Right lobe of liver (tissue), 6 donors: Measurements from ENCODE around the gene BPIFB4. TPM values are rescaled to one million over a fixed set of nuclear protein-coding genes. Genes with fewer than 3 reads are reported as not detected.
"Not testable (repeated sequence)": the region's sequence is repeated elsewhere in the genome, so short reads cannot be mapped to it uniquely, and the experiment has no call there.

Source experiments
- ATAC-seq, 4 donors: fragments of 200-7000 bp; cut with Tn5 transposase; one replicate each; pipeline ENCODE4 v1.9.1; 2020; ENCODE audit warnings: mild to moderate bottlenecking in 4 of 4, moderate library complexity in 4 of 4
- DNase-seq, 3 donors: peaks; one replicate each; pipeline ENCODE4 v3.0.0-alpha.2; 2020
- H3K27ac ChIP-seq, 3 donors: fragments of 200-600 bp; one replicate each; pipeline ENCODE4 v1.8.0; 2022
- H3K27me3 ChIP-seq, 2 donors: fragments of 200-600 bp; one replicate each; pipeline ENCODE4 v1.8.0; 2022
- H3K36me3 ChIP-seq, 4 donors: fragments of 200-600 bp; sonication (generic) in 1 of 4; one replicate each; pipeline versions ENCODE4 v1.5.1 to v1.8.0; 2017 to 2022; ENCODE audit warnings: control low read depth in 1 of 4
- H3K4me1 ChIP-seq, 4 donors: fragments of 200-600 bp; sonication (generic) in 1 of 4; one replicate each; pipeline versions ENCODE4 v1.5.1 to v1.8.0; 2017 to 2022; ENCODE audit warnings: control low read depth in 1 of 4
- H3K4me3 ChIP-seq, 3 donors: fragments of 200-600 bp; one replicate each; pipeline ENCODE4 v1.8.0; 2022
- H3K9me3 ChIP-seq, 4 donors: fragments of 200-600 bp; sonication (generic) in 1 of 4; one replicate each; pipeline versions ENCODE4 v1.5.1 to v1.8.0; 2017 to 2022; ENCODE audit warnings: control low read depth in 1 of 4
- CTCF ChIP-seq, 4 donors: fragments of 200-600 bp in 3 of 4; fragments of 450-650 bp in 1 of 4; IDR thresholded peaks; one replicate each; pipeline versions ENCODE4 v1.5.1 to v1.8.0; 2016 to 2022; ENCODE audit warnings: antibody characterized with exemption in 4 of 4, mild to moderate bottlenecking in 2 of 4
- POLR2A ChIP-seq: fragments of 450-650 bp; IDR thresholded peaks from one replicate; pipeline ENCODE4 v1.6.1; 2017; ENCODE audit warnings: antibody characterized with exemption, mild to moderate bottlenecking
- WGBS: methylation state at CpG from one replicate; pipeline ENCODE4 v1.1.6; 2018; ENCODE audit warnings: low coverage, low lambda C conversion rate; ENCODE audit not compliant: insufficient coverage; ENCODE audit errors: missing lambda C conversion rate; 5-methylcytosine and 5-hydroxymethylcytosine counted together
- intact Hi-C, 2 donors: fragments of 100-400 bp; cut with DNase I; formaldehyde crosslinking; loops; one replicate each; pipeline versions ENCODE4 v1.11.2 to v1.14.1; 2022
- total RNA-seq, 6 experiments: library from RNA; depleted of rRNA in 2 of 6; stranded (reverse); fragments of >200 nt in 2 of 6; fragmentation: NEBNext Ultra II Directional in 3 of 6; extraction: Animal tissue kit (Norgen Biotek cat#: 25700) in 3 of 6; gene quantifications; one replicate each; pipeline versions ENCODE4 v1.1.0 to v1.2.4, GENCODE V29; 2016 to 2023
- donor health status: DM: no; HTN: yes; CAD: no.
- donor health status: DM: no; HTN: no; CAD: no.
- donor health status: DM: no; HTN: no; CAD: no.
- donor health status: DM: no; HTN: yes; CAD: no.
- donor health status: DM: no; HTN: yes; CAD: no.

Gene BPIFB4
- total RNA-seq, 6 experiments from 2014 or later, result not detected

GRCh38 chr20:33119725-33120720, 40.6 kb downstream of the BPIFB4 start:
- ATAC-seq (no peak), DNase-seq (no peak)
- intact Hi-C loops, result no loop called here
- Histone ChIP-seq H3K9me3 (no peaks in the 10 kb centered on the region), H3K4me3 (no peak overlapping the region), H3K4me1 (peaks cover 0 to 11% (median 5%) of the 10 kb centered on the region in 4 donors), H3K27me3 (no peaks in the 10 kb centered on the region), H3K36me3 (no peaks in the 10 kb centered on the region), H3K27ac (no peak overlapping the region)
- TF ChIP-seq POLR2A, result no peak
- no peak for TF ChIP-seq CTCF (IDR thresholded peaks at IDR 0.05)
- 58% methylated on average over 2 of the region's 3 CpGs for WGBS

- WGBS, result 90% methylated on average over 3 of the region's 3 CpGs
- ATAC-seq (no peak), DNase-seq (no peak)
- Histone ChIP-seq H3K27ac (no peak overlapping the region), H3K36me3 (no peaks in the 10 kb centered on the region), H3K9me3 (no peaks in the 10 kb centered on the region), H3K27me3 (no peaks in the 10 kb centered on the region), H3K4me1 (peaks cover 0 to 20% (median 10%) of the 10 kb centered on the region in 4 donors), H3K4me3 (no peak overlapping the region)
- intact Hi-C loops, result no loop called here
- TF ChIP-seq POLR2A, result no peak
- TF ChIP-seq CTCF (IDR thresholded peaks at IDR 0.05), result no peak
Measured at GRCh38 chr20:33120934-33121333, 41.5 kb downstream of the BPIFB4 start.

- intact Hi-C loops, H3K27me3 ChIP-seq, DNase-seq, H3K27ac ChIP-seq, ATAC-seq, H3K9me3 ChIP-seq, H3K4me3 ChIP-seq, H3K36me3 ChIP-seq: not testable (repeated sequence)
- WGBS, result no CpG with 5 or more reads among the region's 1 CpG
- peaks cover 0 to 34% (median 16%) of the 10 kb centered on the region in 4 donors for H3K4me1 ChIP-seq
Measured at GRCh38 chr20:33122297-33122696, 42.9 kb downstream of the BPIFB4 start.

- peaks cover 0 to 45% (median 22%) of the 10 kb centered on the region in 4 donors for H3K4me1 ChIP-seq
- H3K9me3 ChIP-seq, result no peaks in the 10 kb centered on the region
- H3K27ac ChIP-seq, result peak overlapping the region in 1 of 3 donors; percentile 77
- ATAC-seq (peak; percentile 38 to 49 (median 41)), DNase-seq (peak; percentile 68 to 74 (median 71))
- 14% methylated on average over 1 of the region's 2 CpGs for WGBS
- no peaks in the 10 kb centered on the region for H3K27me3 ChIP-seq
- no peak overlapping the region for H3K4me3 ChIP-seq
- H3K36me3 ChIP-seq, result no peaks in the 10 kb centered on the region
- TF ChIP-seq POLR2A (no peak), CTCF (IDR thresholded peaks at IDR 0.05) (no peak)
- intact Hi-C loops, result no loop called here
Measured at GRCh38 chr20:33124261-33124660, 44.8 kb downstream of the BPIFB4 start.

- intact Hi-C loops, result no loop called here
- DNase-seq, result no peak
- no peaks in the 10 kb centered on the region for H3K9me3 ChIP-seq
- H3K36me3 ChIP-seq, result no peaks in the 10 kb centered on the region
- H3K4me1 ChIP-seq, result peaks cover 0 to 45% (median 22%) of the 10 kb centered on the region in 4 donors
- peak; percentile 12 to 36 (median 28) for ATAC-seq
- TF ChIP-seq POLR2A (no peak), CTCF (IDR thresholded peaks at IDR 0.05) (no peak)
- H3K27ac ChIP-seq, result peak overlapping the region in 1 of 3 donors; percentile 77
- no peak overlapping the region for H3K4me3 ChIP-seq
- no peaks in the 10 kb centered on the region for H3K27me3 ChIP-seq
- no CpG with 5 or more reads among the region's 6 CpGs for whole genome bisulfite sequencing
Measured at GRCh38 chr20:33124994-33125393, 45.6 kb downstream of the BPIFB4 start.
